ENCODE results near the gene HIVEP2.

The HIVEP2 gene

GRCh38 chr6:142760152-142760551, 184.8 kb downstream of the HIVEP2 start:
- Histone ChIP-seq H3K27me3 (replicated peaks; ENCODE audit: control insufficient read depth, insufficient read depth, low read length, poor library complexity, severe bottlenecking) (no peaks in the 10 kb centered on the region), H3K4me1 (ENCODE audit: control insufficient read depth, insufficient read depth, low read length, poor library complexity, severe bottlenecking) (no peaks in the 10 kb centered on the region), H3K4me3 (ENCODE audit: insufficient read depth, low read depth, low read length, poor library complexity, severe bottlenecking) (no peak overlapping the region), H3K36me3 (ENCODE audit: control insufficient read depth, insufficient read depth, low read length) (peaks cover 65% of the 10 kb centered on the region), H3K27ac (ENCODE audit: insufficient read depth, low read length, poor library complexity, severe bottlenecking) (no peak overlapping the region), H3K9me3 (ENCODE audit: control insufficient read depth, low read length) (no peaks in the 10 kb centered on the region)
- no peak for DNase-seq

- H3K27me3 ChIP-seq (replicated peaks; ENCODE audit: control insufficient read depth, insufficient read depth, low read length, poor library complexity, severe bottlenecking) = no peaks in the 10 kb centered on the region
- no peaks in the 10 kb centered on the region for H3K4me1 ChIP-seq (ENCODE audit: control insufficient read depth, insufficient read depth, low read length, poor library complexity, severe bottlenecking)
- H3K4me3 ChIP-seq (ENCODE audit: insufficient read depth, low read depth, low read length, poor library complexity, severe bottlenecking) = no peak overlapping the region
- DNase-seq = no peak
- H3K27ac ChIP-seq (ENCODE audit: insufficient read depth, low read length, poor library complexity, severe bottlenecking) = no peak overlapping the region
- no peaks in the 10 kb centered on the region for H3K9me3 ChIP-seq (ENCODE audit: control insufficient read depth, low read length)
- peaks cover 61% of the 10 kb centered on the region for H3K36me3 ChIP-seq (ENCODE audit: control insufficient read depth, insufficient read depth, low read length)
Observed at GRCh38 chr6:142758629-142759025, 186.3 kb downstream of the HIVEP2 start.

GRCh38 chr6:142757852-142758628, 186.9 kb downstream of the HIVEP2 start:
- Histone ChIP-seq H3K27me3 (replicated peaks; ENCODE audit: control insufficient read depth, insufficient read depth, low read length, poor library complexity, severe bottlenecking) (no peaks in the 10 kb centered on the region), H3K4me1 (ENCODE audit: control insufficient read depth, insufficient read depth, low read length, poor library complexity, severe bottlenecking) (no peaks in the 10 kb centered on the region), H3K4me3 (ENCODE audit: insufficient read depth, low read depth, low read length, poor library complexity, severe bottlenecking) (no peak overlapping the region), H3K36me3 (ENCODE audit: control insufficient read depth, insufficient read depth, low read length) (peaks cover 65% of the 10 kb centered on the region), H3K27ac (ENCODE audit: insufficient read depth, low read length, poor library complexity, severe bottlenecking) (no peak overlapping the region), H3K9me3 (ENCODE audit: control insufficient read depth, low read length) (no peaks in the 10 kb centered on the region)
- no peak for DNase-seq

- H3K4me3 ChIP-seq (ENCODE audit: insufficient read depth, low read depth, low read length, poor library complexity, severe bottlenecking) = no peak overlapping the region
- DNase-seq = no peak
- no peak overlapping the region for H3K27ac ChIP-seq (ENCODE audit: insufficient read depth, low read length, poor library complexity, severe bottlenecking)
- peaks cover 55% of the 10 kb centered on the region for H3K36me3 ChIP-seq (ENCODE audit: control insufficient read depth, insufficient read depth, low read length)
- no peaks in the 10 kb centered on the region for H3K4me1 ChIP-seq (ENCODE audit: control insufficient read depth, insufficient read depth, low read length, poor library complexity, severe bottlenecking)
- no peaks in the 10 kb centered on the region for H3K9me3 ChIP-seq (ENCODE audit: control insufficient read depth, low read length)
- no peaks in the 10 kb centered on the region for H3K27me3 ChIP-seq (replicated peaks; ENCODE audit: control insufficient read depth, insufficient read depth, low read length, poor library complexity, severe bottlenecking)
Observed at GRCh38 chr6:142756215-142756630, 188.8 kb downstream of the HIVEP2 start.

- peaks cover 29% of the 10 kb centered on the region for H3K36me3 ChIP-seq (ENCODE audit: control insufficient read depth, insufficient read depth, low read length)
- H3K9me3 ChIP-seq (ENCODE audit: control insufficient read depth, low read length) = no peaks in the 10 kb centered on the region
- no peak overlapping the region for H3K4me3 ChIP-seq (ENCODE audit: insufficient read depth, low read depth, low read length, poor library complexity, severe bottlenecking)
- no peaks in the 10 kb centered on the region for H3K4me1 ChIP-seq (ENCODE audit: control insufficient read depth, insufficient read depth, low read length, poor library complexity, severe bottlenecking)
- DNase-seq = no peak
- no peaks in the 10 kb centered on the region for H3K27me3 ChIP-seq (replicated peaks; ENCODE audit: control insufficient read depth, insufficient read depth, low read length, poor library complexity, severe bottlenecking)
- H3K27ac ChIP-seq (ENCODE audit: insufficient read depth, low read length, poor library complexity, severe bottlenecking) = no peak overlapping the region
Observed at GRCh38 chr6:142753196-142753595, 191.8 kb downstream of the HIVEP2 start.

- H3K27me3 ChIP-seq (replicated peaks; ENCODE audit: control insufficient read depth, insufficient read depth, low read length, poor library complexity, severe bottlenecking) = no peaks in the 10 kb centered on the region
- H3K4me3 ChIP-seq (ENCODE audit: insufficient read depth, low read depth, low read length, poor library complexity, severe bottlenecking) = no peak overlapping the region
- peaks cover 27% of the 10 kb centered on the region for H3K36me3 ChIP-seq (ENCODE audit: control insufficient read depth, insufficient read depth, low read length)
- H3K27ac ChIP-seq (ENCODE audit: insufficient read depth, low read length, poor library complexity, severe bottlenecking) = no peak overlapping the region
- H3K4me1 ChIP-seq (ENCODE audit: control insufficient read depth, insufficient read depth, low read length, poor library complexity, severe bottlenecking) = no peaks in the 10 kb centered on the region
- no peak for DNase-seq
- no peaks in the 10 kb centered on the region for H3K9me3 ChIP-seq (ENCODE audit: control insufficient read depth, low read length)
Observed at GRCh38 chr6:142752348-142752747, 192.6 kb downstream of the HIVEP2 start.

GRCh38 chr6:142751452-142751851, 193.5 kb downstream of the HIVEP2 start:
- Histone ChIP-seq H3K27me3 (replicated peaks; ENCODE audit: control insufficient read depth, insufficient read depth, low read length, poor library complexity, severe bottlenecking) (no peaks in the 10 kb centered on the region), H3K36me3 (ENCODE audit: control insufficient read depth, insufficient read depth, low read length) (peaks cover 27% of the 10 kb centered on the region), H3K27ac (ENCODE audit: insufficient read depth, low read length, poor library complexity, severe bottlenecking) (no peak overlapping the region), H3K9me3 (ENCODE audit: control insufficient read depth, low read length) (no peaks in the 10 kb centered on the region), H3K4me3 (ENCODE audit: insufficient read depth, low read depth, low read length, poor library complexity, severe bottlenecking) (no peak overlapping the region), H3K4me1 (ENCODE audit: control insufficient read depth, insufficient read depth, low read length, poor library complexity, severe bottlenecking) (no peaks in the 10 kb centered on the region)
- DNase-seq = no peak

- Histone ChIP-seq H3K4me3 (ENCODE audit: insufficient read depth, low read depth, low read length, poor library complexity, severe bottlenecking) (no peak overlapping the region), H3K27ac (ENCODE audit: insufficient read depth, low read length, poor library complexity, severe bottlenecking) (no peak overlapping the region), H3K36me3 (ENCODE audit: control insufficient read depth, insufficient read depth, low read length) (peaks cover 22% of the 10 kb centered on the region), H3K27me3 (replicated peaks; ENCODE audit: control insufficient read depth, insufficient read depth, low read length, poor library complexity, severe bottlenecking) (no peaks in the 10 kb centered on the region), H3K4me1 (ENCODE audit: control insufficient read depth, insufficient read depth, low read length, poor library complexity, severe bottlenecking) (no peaks in the 10 kb centered on the region), H3K9me3 (ENCODE audit: control insufficient read depth, low read length) (no peaks in the 10 kb centered on the region)
- no peak for DNase-seq
Observed at GRCh38 chr6:142750998-142751397, 194.0 kb downstream of the HIVEP2 start.

- Histone ChIP-seq H3K4me3 (ENCODE audit: insufficient read depth, low read depth, low read length, poor library complexity, severe bottlenecking) (no peak overlapping the region), H3K27ac (ENCODE audit: insufficient read depth, low read length, poor library complexity, severe bottlenecking) (no peak overlapping the region), H3K27me3 (replicated peaks; ENCODE audit: control insufficient read depth, insufficient read depth, low read length, poor library complexity, severe bottlenecking) (no peaks in the 10 kb centered on the region), H3K4me1 (ENCODE audit: control insufficient read depth, insufficient read depth, low read length, poor library complexity, severe bottlenecking) (no peaks in the 10 kb centered on the region), H3K9me3 (ENCODE audit: control insufficient read depth, low read length) (no peaks in the 10 kb centered on the region), H3K36me3 (ENCODE audit: control insufficient read depth, insufficient read depth, low read length) (peaks cover 13% of the 10 kb centered on the region)
- no peak for DNase-seq
Observed at GRCh38 chr6:142749556-142749955, 195.4 kb downstream of the HIVEP2 start.

GRCh38 chr6:142746524-142746923, 198.5 kb downstream of the HIVEP2 start:
- DNase-seq = peak in 1 of 3 donors; percentile 16
- Histone ChIP-seq H3K4me1 (ENCODE audit: control insufficient read depth, insufficient read depth, low read length, poor library complexity, severe bottlenecking) (no peaks in the 10 kb centered on the region), H3K27ac (ENCODE audit: insufficient read depth, low read length, poor library complexity, severe bottlenecking) (no peak overlapping the region), H3K4me3 (ENCODE audit: insufficient read depth, low read depth, low read length, poor library complexity, severe bottlenecking) (no peak overlapping the region), H3K36me3 (ENCODE audit: control insufficient read depth, insufficient read depth, low read length) (no peaks in the 10 kb centered on the region), H3K27me3 (replicated peaks; ENCODE audit: control insufficient read depth, insufficient read depth, low read length, poor library complexity, severe bottlenecking) (no peaks in the 10 kb centered on the region), H3K9me3 (ENCODE audit: control insufficient read depth, low read length) (no peaks in the 10 kb centered on the region)

Data from effector memory CD4-positive, alpha-beta T cell (primary cell).